ENCODE data around the gene KIAA1958.
"Not testable (repeated sequence)": the region's sequence is repeated elsewhere in the genome, so short reads cannot be mapped to it uniquely, and the experiment has no call there.

The KIAA1958 gene

DNA sequence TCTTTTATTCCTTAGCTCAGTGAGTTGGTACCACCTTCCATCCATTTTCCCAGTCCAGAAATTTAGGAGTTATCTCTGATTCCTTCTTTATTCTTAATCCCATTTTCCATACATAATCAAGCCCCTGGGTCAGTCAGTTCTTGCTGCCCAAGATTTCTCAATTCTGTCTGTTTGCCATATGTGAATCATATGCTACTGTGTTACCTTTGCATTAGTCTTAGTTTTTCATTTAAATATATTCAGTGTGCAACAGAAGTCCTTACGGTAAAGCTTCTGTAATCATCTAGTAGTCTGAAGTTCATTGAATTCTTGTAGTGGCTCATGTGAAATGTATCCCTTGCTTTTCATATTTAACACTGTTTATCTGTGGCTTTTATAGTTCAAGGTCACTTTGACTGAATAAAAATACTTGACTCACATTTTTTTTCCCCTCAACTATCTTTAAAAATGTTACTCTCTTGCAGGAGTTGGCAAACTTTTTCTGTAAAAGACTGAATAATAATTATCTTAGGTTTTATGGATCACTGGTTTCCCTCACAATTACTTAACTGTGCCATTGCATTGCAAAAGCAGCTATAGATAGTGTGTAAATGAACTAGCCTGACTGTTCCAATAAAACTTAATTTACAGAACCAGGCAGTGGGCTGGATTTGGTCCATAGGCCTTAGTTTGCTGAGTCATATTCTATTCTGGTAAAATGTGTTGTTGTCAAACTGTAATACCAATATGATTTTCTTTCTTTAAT, 6.9 kb downstream of the KIAA1958 start:
- no peak for DNase-seq

DNA sequence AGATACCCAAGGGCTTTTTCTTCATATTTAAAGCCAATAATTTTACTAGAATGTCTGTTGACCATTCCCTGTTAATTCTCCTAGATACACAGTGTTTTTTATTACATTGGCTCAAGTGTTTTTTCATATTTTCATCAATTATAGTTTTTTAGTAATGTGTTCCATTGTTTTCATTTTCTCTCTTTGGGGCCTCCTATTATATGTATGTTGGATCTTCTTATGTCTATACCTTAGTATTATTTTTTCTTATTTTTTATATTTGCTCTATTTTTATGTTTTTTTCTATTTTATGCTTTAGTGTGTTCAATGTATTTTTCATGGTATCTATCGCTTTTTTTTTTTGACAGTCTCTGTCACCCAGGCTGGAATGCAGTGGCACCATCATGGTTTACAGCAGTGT, 7.5 kb downstream of the KIAA1958 start:
- DNase-seq: no peak

DNA sequence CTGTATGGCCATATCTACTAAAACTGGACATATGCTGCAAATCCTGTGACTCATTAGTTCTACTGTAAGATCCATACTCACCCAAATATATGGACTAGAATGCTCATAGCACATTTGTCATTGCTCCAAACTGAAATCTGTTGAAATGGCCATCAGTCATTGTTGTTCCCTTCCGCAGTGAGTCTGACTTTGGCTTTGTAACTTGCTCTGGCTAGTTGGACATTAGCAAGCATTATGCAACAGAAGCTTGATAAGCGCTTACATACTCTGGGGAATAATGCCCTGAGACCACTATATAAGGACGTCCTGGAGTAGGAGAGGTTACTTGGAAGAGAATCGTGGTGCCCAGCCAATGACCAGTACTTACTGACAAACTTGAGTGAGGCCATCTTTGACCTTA, 9.0 kb downstream of the KIAA1958 start:
- DNase-seq: no peak

DNA sequence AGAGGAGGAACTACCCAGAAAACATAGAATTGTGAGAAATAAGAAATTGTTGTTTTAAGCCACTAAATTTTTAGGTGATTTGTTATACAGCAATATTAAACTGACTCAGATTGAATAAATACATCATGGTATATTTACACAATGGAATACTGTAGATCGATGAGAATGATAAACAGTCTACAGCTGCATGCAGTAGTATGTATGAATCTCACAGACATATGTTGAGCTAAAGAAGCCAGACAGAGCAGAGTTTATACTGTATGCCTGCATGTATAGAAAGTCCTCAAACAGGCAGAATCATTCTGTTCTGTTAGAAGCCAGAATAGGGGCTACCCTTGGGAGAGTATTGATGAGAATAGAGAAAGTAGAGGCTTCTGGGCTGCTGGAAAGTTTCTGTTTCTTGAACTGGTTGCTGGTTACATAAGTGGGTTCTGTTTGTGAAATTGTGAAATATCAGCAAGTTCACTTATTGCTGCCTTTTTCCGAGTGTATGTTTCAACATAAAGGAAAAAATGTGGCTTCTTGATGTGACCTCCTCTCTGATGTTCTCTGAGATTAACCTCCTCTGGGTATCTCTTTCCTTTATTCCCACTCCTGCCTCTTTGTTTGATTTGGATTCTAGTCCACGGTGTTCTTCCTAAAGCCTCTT, 9.6 kb downstream of the KIAA1958 start:
- no peak for DNase-seq

DNA sequence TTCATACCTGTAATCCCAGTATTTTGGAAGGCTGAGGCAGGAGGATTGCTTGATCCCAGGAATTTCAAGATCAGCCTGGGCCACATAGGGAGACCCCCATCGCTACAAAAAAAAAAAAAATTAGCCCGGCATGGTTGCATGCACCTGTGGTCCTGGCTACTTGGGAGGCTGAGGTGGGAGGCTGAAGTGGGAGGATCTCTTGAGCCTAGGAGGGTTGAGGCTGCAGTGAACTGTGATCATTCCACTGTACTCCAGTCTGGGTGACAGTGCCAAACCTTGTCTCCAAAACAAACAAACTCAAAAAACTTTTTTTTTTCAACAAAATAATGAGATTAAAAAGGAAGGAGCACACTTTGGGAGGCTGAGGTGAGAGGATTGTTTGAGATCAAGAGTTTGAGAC, 14.2 kb downstream of the KIAA1958 start:
- DNase-seq: no peak

DNA sequence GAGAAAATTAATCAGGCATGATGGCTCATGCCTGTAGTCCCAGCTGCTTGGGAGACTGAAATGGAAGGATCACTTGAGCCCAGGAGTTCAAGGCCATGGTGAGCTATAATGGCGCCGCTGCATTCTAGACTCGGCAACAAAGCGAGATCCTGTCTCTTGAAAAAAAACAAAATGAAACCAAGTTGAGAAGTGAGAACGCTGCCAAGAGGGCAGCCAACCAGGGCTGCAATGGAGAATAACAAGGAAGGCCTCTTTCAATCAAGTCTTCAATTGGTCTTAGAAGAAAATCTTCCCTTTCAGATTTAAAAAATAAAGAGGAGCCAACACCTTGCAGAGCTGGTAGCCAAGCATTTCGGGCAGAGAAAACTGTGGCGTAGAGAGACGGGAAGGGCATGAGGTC, 14.7 kb downstream of the KIAA1958 start:
- no peak for DNase-seq

DNA sequence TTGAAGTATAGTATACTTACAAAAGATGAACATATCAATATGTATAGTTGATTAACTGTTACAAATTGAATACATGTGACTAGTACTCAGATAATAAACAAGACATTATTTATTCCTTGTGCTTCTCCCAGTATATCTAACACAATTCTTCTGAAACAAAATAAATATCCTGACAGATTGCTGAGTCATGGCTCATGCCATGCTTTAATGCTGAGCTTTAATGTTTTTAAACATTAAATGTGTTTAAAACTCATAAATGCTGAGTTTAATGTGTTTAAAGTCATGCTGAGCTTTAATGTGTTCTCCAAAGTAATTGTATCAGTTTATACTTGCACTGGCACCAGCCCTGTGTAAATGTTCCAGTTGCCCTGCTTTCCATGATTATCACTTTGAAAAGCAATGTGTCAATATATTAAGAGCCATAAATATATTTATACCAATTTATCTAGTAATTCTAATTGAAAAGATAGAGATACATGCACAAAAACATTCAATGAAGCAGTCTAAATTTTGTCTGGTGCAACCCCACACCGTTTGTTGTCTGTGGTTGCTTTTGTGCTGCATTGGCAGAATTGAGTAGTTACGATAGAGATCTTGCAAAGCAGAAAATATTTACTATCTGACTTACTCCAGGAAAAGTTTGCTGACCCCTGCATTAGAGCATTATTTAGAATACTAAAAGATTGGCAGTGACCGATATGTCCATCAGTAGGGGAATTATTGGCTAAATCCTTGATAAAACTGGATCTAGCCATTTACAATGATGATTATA, 15.7 kb downstream of the KIAA1958 start:
- DNase-seq: no peak

DNA sequence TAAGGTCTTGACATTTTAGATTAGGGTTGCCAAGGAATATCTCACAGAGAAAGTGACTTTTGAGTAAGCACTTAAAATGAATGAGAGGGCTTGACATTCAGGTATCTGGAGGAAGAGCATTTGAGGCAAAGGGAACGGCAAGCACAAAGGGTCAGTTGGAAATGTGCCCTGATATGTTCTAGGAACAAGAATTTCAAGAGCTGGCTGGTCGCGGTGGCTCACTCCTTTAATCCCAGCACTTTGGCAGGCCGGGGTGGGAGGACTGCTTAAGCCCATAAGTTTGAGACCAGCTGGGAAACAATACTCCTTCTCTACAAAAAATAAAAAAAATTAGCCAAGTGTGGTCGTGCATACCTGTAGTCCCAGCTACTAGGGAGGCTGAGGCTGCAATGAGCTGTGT, 16.5 kb downstream of the KIAA1958 start:
- no peak for DNase-seq

DNA sequence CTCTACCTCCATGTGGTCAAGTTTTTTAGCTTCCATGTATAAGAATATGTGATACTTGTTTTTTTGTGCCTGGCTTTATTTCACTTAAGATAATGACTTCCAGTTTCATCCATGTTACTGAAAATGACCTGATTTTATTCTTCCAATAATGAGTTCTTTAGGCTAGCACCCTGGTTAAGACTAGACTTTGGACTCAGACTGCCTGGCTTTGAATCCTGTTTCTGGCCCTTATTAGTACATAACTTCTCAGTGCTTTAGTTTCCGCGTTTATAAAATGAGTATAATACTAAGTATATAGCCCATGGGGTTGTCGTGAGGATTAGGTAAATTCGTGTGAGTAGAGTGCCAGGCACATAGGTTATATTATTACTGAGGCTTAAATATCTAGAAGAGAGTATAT, 18.5 kb downstream of the KIAA1958 start:
- no peak for DNase-seq

DNA sequence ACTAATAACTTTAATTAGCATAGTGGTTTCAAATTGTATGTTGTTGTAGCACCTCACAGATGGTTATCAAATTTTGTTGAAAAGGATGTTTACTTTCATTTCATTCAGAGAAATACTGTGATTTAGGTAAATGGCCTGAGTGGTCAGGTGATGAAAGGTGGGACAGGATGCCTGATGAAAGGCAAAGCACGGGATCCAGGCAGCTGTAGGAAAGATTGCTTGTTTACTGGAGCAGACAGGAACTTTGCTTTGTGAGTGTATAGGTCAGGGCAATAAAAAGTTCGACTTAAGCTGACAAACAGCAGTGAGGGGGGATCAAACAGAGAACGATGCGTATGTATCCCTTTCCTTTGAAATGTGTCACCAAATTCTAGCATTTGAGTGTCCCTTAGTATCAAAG, 19.0 kb downstream of the KIAA1958 start:
- no peak for DNase-seq

DNA sequence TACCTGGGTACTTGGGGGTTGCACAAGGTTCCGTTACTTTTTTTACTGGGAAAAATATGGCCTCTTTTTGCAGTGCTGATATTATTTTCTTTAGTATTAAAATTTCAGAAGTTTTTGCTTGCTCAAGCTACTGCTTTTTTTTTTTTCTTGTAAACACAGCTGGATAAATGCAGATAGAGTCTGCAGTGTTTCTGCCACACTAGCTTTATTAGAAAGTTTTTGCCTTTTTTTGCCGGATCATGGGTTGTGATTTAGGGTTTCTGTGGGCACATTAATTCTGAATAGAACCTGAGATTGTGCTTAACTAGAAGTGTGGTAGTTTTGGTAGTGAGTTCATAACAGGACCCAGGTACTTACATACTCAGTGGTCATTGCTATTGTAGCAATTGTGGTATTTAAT, 19.9 kb downstream of the KIAA1958 start:
- DNase-seq: no peak

DNA sequence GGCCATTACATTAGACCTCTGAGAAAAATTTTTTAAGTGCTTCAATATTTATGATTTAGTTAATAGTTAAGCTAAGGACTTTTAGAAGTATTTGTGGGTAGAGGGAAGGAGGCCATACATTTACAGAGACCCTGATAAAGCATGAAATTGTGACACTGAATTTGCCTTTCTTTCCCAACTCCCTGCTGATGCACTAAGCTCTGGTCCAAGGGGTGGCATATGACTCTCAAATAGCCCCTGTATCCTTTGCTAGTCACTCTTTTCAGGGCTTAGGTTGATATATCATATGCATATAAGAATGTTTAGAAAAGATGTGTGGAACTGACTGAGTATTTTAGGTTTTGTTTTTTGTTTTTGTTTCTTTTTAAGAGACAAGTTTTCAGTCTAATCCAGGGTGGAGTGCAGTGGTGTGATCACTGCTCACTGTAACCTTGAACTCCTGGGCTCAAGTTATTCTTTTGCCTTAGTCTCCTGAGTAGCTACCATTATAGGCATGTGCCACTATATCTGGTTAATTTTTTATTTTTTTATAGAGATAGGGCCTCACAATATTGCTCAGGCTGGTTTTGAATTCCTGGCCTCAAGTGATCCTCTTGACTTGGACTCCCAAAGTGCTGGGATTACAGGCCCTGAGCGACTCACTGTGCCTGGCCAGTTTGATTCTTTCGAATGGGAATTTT, 20.5 kb downstream of the KIAA1958 start:
- DNase-seq: no peak

DNA sequence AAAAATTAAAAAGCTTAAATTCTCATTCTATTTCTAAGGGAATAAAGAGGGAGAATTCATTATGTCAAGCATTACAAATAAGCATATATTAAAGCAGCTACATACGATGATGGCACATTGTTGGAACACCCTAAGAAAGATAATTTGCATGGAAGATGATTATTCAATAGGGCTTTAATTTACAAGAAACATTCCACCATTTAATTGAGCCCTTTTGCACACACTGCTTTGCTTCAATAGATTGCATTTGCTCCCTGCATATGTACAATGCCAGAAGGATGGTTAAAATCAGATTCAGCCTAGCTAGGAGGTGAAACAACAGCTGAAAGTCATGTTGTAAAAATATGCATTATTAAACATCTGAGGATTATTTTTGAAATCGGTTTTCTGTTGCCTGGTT, 21.8 kb downstream of the KIAA1958 start:
- no peak for DNase-seq

DNA sequence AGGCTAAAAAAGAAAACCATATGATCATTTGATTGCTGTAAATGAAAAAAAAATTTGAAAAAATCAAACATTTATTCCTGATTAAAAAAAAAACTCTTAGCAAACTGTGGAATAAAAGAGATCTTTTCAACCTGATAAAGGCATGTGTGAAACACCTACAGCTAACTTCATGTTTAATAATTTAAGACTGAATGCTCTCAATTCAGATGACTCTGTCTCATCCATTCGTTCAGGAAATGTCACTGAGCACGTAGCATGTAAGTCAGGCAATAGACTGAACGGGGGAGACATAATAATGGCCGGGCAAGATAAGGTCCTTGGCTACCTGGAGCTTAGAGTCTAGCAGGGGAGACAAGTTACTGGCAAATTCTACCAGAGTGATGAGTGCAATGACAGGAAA, 25.8 kb downstream of the KIAA1958 start:
- not testable (repeated sequence) for DNase-seq

DNA sequence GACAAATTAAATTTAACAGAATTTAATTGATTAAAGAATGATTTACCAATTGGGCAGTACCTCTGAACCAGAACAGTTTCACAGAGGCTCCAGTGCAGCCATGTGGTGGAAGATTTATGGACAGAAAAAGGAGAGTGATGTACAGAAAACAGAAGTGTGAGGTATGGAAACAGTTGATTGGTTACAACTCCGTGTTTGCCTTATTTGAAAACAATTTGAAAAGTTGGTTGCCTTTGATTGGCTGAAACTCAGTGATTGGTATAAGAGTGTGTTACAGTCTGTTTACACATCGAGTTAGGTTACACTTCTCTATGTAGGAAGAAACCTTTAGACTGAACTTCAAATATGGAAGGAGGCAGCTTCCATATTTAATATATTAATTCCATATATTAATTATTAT, 30.1 kb downstream of the KIAA1958 start:
- no peak for DNase-seq

DNA sequence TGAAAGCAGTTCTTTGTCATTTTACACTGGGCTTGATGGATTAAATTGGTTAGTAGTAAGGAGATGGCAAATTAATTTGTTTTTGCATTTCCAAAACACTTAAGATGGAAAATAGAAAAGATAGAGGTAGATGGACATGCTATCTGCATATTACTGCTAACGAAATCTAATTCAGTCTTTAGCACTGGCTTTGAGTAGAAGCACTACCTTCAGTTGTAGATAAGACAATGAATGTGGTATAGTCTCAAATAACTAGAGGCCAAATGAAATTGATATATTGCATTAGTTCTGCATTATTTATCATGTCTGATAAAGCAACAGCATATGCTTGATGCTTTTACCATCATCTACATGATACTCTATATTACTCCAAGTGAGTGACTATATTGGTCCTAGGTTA, 33.4 kb downstream of the KIAA1958 start:
- DNase-seq: no peak

DNA sequence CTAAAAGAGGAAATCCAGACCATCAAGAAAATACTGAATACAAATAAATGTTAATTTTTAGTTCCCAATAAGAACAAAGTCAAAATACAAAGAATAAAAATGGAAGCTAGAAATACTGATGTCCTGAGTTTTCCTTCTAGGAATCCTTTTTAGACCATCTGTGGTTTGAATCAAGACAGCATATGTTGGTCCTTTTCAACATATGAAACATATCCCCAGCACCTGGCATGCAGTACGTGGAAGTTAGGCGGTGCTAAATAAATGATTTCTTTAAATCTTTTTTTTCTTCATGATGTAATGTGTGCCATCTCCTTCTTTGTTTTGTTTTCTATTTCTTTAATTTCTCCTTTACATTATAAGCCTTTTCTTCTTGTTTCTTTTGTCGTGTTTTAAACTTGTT, 34.0 kb downstream of the KIAA1958 start:
- no peak for DNase-seq

DNA sequence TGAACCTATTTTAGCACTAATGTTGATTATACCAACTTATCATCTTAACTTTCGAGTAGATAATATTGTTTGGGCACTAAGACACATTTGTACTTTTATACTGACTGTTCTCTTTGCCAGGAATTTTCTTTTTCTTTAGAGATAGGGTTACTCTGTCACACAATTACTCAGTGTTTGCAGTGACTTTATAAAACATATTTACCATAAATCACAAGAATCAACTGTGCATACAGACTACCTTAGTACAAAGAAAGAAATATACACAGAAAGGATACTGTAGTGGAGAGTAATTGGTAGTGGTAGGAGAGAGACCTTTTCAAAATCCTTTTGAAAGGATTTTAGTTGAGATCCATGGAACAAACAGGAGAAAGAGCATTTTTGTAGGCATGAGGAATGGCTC, 40.3 kb downstream of the KIAA1958 start:
- no peak for DNase-seq

DNA sequence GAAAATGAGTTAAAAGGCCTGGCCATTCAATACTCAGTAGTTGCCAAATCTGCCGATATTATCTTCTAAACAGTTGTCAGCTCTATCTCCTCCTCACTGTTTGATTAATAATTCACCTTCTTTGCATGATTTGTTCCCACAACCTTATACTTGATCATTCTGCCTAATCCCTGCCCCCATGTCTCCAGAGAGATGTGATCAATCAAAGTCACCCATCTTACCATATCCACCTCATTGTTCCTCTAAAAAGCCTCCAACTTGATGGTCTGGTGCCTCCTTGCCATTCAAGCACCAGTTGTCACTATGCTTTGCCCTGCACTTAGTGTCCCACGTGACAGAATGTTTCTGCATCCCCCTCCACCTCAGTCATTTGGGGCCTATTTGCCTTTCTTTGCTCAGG, 41.3 kb downstream of the KIAA1958 start:
- no peak for DNase-seq

DNA sequence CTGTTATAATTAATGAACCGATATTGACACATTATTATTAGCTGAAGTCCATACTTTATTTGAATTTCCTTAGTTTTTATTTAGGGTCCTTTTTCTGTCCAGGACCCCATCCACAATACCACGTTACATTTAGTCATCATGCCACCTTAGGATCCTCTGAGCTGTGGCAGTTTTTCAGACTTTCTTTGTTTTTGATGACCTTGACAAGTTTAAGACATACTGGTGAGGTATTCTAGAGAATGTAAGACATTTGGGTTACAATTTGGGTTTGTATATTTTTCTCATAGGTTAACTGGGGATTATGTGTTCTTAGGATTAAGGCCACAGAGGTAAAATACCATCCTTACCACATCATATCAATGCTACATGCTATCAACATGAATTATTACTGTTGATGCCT, 42.7 kb downstream of the KIAA1958 start:
- DNase-seq: no peak

DNA sequence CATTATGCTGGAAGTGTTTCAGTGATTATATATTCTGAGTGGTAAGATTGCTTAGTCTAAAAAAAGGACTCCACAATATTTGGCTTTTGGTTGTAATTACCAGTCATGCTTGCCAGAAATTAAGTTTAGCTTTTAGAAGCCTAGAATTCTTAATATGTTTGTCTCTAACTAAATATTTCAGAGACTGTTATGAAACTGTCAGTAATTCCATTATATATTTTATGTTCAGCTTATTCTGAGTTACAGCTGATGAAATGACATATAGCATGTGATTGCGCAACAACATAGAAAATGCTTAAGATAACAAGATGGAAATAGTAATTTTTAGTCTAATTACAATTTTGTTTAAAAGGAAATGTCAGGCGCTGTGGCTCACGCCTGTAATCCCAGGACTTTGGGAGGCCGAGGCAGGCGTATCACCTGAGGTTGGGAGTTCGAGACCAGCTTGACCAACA, 44.2 kb downstream of the KIAA1958 start:
- no peak for DNase-seq

DNA sequence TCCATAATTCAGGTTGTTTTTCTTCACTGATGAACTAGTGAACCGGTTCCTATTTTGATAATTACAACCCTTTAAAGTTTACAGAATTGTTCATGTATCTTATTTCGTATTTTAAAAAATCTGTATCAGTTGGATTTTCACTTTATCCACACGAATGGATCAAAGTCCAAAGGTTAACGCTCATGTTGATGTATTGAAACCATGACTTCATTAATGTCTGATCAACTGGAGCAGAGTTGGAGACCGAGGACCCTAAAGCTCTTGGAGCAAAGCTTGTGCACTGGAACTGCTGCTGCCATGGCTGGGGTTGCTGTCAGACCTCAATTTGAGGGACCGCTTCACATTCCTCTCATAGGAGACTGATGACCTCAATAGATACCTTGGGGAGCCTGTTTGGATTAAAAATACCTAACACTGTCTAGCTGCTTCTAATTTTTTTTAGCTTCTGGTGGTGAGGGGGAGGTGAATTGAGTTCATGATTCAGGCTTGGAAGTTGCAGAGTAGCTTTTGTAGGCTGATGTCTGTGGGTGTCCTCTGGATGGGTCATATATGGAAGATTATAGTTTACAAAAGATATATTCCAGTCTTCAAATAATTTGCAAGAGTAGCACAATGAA, 45.1 kb downstream of the KIAA1958 start:
- DNase-seq: no peak

DNA sequence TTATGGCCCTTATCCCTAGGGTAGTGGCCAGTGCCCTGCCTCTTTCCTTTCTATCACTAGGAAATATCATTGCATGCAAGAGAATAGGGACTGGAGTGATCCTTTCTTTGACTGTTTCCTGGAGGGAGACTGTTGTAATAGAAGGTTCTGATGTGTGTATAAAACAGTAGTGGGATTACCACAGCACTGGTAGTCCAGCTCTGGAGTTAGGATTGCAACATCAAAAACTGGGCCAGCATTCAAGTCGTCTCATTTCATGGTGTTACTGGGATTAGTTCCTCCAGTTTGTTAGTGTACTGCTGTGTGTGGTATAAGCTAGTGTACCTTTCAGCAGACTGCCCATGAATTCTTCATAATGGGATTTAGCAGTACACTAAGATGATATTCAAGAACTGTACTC, 45.8 kb downstream of the KIAA1958 start:
- no peak for DNase-seq
